ENCODE results near the gene CD300LB.
"Not testable (repeated sequence)": the region's sequence is repeated elsewhere in the genome, so short reads cannot be mapped to it uniquely, and the experiment has no call there.

The CD300LB gene

GRCh38 chr17:74563358-74563757, 32.1 kb upstream of the CD300LB start:
- DNase-seq = no peak
- Mint-ChIP-seq H3K4me1 (peaks cover 7% of the 10 kb centered on the region), H3K9me3 (peaks cover 2% of the 10 kb centered on the region), H3K4me3 (no peak overlapping the region), H3K27me3 (peaks cover 44% of the 10 kb centered on the region), H3K27ac (no peak overlapping the region), H3K36me3 (no peaks in the 10 kb centered on the region)
- CTCF ChIA-PET = no interaction called here

GRCh38 chr17:74561586-74561985, 30.3 kb upstream of the CD300LB start:
- Mint-ChIP-seq H3K9me3 (no peaks in the 10 kb centered on the region), H3K4me1 (peaks cover 7% of the 10 kb centered on the region), H3K27ac (no peak overlapping the region), H3K36me3 (no peaks in the 10 kb centered on the region), H3K27me3 (peaks cover 39% of the 10 kb centered on the region), H3K4me3 (no peak overlapping the region)
- DNase-seq = no peak
- CTCF ChIA-PET = no interaction called here

GRCh38 chr17:74558882-74559519, 27.7 kb upstream of the CD300LB start:
- H3K36me3 Mint-ChIP-seq = no peaks in the 10 kb centered on the region
- CTCF ChIA-PET = no interaction called here
- peaks cover 38% of the 10 kb centered on the region for H3K27me3 Mint-ChIP-seq
- H3K27ac Mint-ChIP-seq = no peak overlapping the region
- H3K9me3 Mint-ChIP-seq = no peaks in the 10 kb centered on the region
- no peak overlapping the region for H3K4me3 Mint-ChIP-seq
- DNase-seq = no peak
- peaks cover 7% of the 10 kb centered on the region for H3K4me1 Mint-ChIP-seq

- peaks cover 40% of the 10 kb centered on the region for H3K27me3 Mint-ChIP-seq
- not testable (repeated sequence) for H3K36me3 Mint-ChIP-seq, DNase-seq, H3K27ac Mint-ChIP-seq, H3K4me3 Mint-ChIP-seq, H3K4me1 Mint-ChIP-seq, H3K9me3 Mint-ChIP-seq
- CTCF ChIA-PET = interaction anchor here (1.1 to 2.8 kb wide), 2 partner anchors 8 to 179 kb away, joined by 4 to 15 read pairs; no protein-coding TSS in a partner anchor
Measured at GRCh38 chr17:74558402-74558801, 27.1 kb upstream of the CD300LB start.

- Mint-ChIP-seq H3K27me3 (peaks cover 42% of the 10 kb centered on the region), H3K9me3 (no peaks in the 10 kb centered on the region), H3K36me3 (no peaks in the 10 kb centered on the region), H3K27ac (no peak overlapping the region), H3K4me3 (no peak overlapping the region), H3K4me1 (peaks cover 7% of the 10 kb centered on the region)
- CTCF ChIA-PET = interaction anchor here (1.5 kb wide), 1 partner anchor 11 kb away, joined by 5 read pairs; no protein-coding TSS in a partner anchor
- no peak for DNase-seq
Measured at GRCh38 chr17:74555427-74555940, 24.2 kb upstream of the CD300LB start.

GRCh38 chr17:74554909-74555308, 23.6 kb upstream of the CD300LB start:
- Mint-ChIP-seq H3K9me3 (no peaks in the 10 kb centered on the region), H3K4me3 (no peak overlapping the region), H3K27me3 (peaks cover 43% of the 10 kb centered on the region), H3K4me1 (peaks cover 7% of the 10 kb centered on the region), H3K36me3 (no peaks in the 10 kb centered on the region), H3K27ac (no peak overlapping the region)
- CTCF ChIA-PET = interaction anchor here (1.5 kb wide), 1 partner anchor 11 kb away, joined by 5 read pairs; no protein-coding TSS in a partner anchor
- DNase-seq = no peak

GRCh38 chr17:74552037-74552436, 20.8 kb upstream of the CD300LB start:
- CTCF ChIA-PET = no interaction called here
- no peak overlapping the region for H3K27ac Mint-ChIP-seq
- peaks cover 15% of the 10 kb centered on the region for H3K4me1 Mint-ChIP-seq
- peaks cover 52% of the 10 kb centered on the region for H3K27me3 Mint-ChIP-seq
- H3K36me3 Mint-ChIP-seq = no peaks in the 10 kb centered on the region
- H3K9me3 Mint-ChIP-seq = no peaks in the 10 kb centered on the region
- no peak for DNase-seq
- H3K4me3 Mint-ChIP-seq = no peak overlapping the region

GRCh38 chr17:74550602-74551001, 19.3 kb upstream of the CD300LB start:
- no peak for DNase-seq
- Mint-ChIP-seq H3K4me1 (peaks cover 24% of the 10 kb centered on the region), H3K9me3 (no peaks in the 10 kb centered on the region), H3K27ac (no peak overlapping the region), H3K4me3 (no peak overlapping the region), H3K36me3 (no peaks in the 10 kb centered on the region), H3K27me3 (peaks cover 49% of the 10 kb centered on the region)
- CTCF ChIA-PET = no interaction called here

- CTCF ChIA-PET = no interaction called here
- Mint-ChIP-seq H3K4me1 (peaks cover 29% of the 10 kb centered on the region), H3K4me3 (no peak overlapping the region), H3K9me3 (no peaks in the 10 kb centered on the region), H3K36me3 (no peaks in the 10 kb centered on the region), H3K27ac (no peak overlapping the region), H3K27me3 (peaks cover 48% of the 10 kb centered on the region)
- no peak for DNase-seq
Measured at GRCh38 chr17:74549343-74549742, 18.1 kb upstream of the CD300LB start.

- CTCF ChIA-PET = interaction anchor here (1.0 to 1.1 kb wide), 3 partner anchors 16 to 179 kb away, joined by 3 to 4 read pairs (median 3); no protein-coding TSS in a partner anchor
- DNase-seq = peak; percentile 61
- Mint-ChIP-seq H3K4me1 (peaks cover 29% of the 10 kb centered on the region), H3K4me3 (no peak overlapping the region), H3K27me3 (peaks cover 39% of the 10 kb centered on the region), H3K9me3 (no peaks in the 10 kb centered on the region), H3K27ac (peak overlapping the region; percentile 38), H3K36me3 (no peaks in the 10 kb centered on the region)
Measured at GRCh38 chr17:74547736-74548135, 16.5 kb upstream of the CD300LB start.

GRCh38 chr17:74547264-74547663, 16.0 kb upstream of the CD300LB start:
- CTCF ChIA-PET = interaction anchor here (1.1 kb wide), 1 partner anchor 178 kb away, joined by 3 read pairs; no protein-coding TSS in a partner anchor
- Mint-ChIP-seq H3K27me3 (peaks cover 36% of the 10 kb centered on the region), H3K9me3 (no peaks in the 10 kb centered on the region), H3K4me3 (no peak overlapping the region), H3K36me3 (no peaks in the 10 kb centered on the region), H3K27ac (no peak overlapping the region), H3K4me1 (peaks cover 29% of the 10 kb centered on the region)
- DNase-seq = no peak

GRCh38 chr17:74546586-74546985, 15.3 kb upstream of the CD300LB start:
- no peak overlapping the region for H3K4me3 Mint-ChIP-seq
- no peaks in the 10 kb centered on the region for H3K9me3 Mint-ChIP-seq
- no peak overlapping the region for H3K27ac Mint-ChIP-seq
- H3K27me3 Mint-ChIP-seq = peaks cover 29% of the 10 kb centered on the region
- CTCF ChIA-PET = interaction anchor here (1.3 kb wide), 1 partner anchor 14 kb away, joined by 4 read pairs; no protein-coding TSS in a partner anchor
- DNase-seq = no peak
- H3K4me1 Mint-ChIP-seq = peaks cover 29% of the 10 kb centered on the region
- no peaks in the 10 kb centered on the region for H3K36me3 Mint-ChIP-seq

- H3K27ac Mint-ChIP-seq = no peak within 1 kb of the TSS
- CTCF ChIA-PET = interaction anchor here (0.6 to 1.3 kb wide), 3 partner anchors 13 to 150 kb away, joined by 3 to 5 read pairs (median 4); no protein-coding TSS in a partner anchor
Measured at GRCh38 chr17:74545843-74546230, 14.6 kb upstream of the CD300LB start, which contains the start of gene CD300C. Gene CD300C, minus strand, starts transcription at chr17:74546115. Its CDS starts 333 bp downstream, at chr17:74545782.

GRCh38 chr17:74544991-74545842, 13.9 kb upstream of the CD300LB start:
- CTCF ChIA-PET = interaction anchor here (0.6 to 1.3 kb wide), 3 partner anchors 13 to 149 kb away, joined by 3 to 5 read pairs (median 4); no protein-coding TSS in a partner anchor
- Mint-ChIP-seq H3K27me3 (peaks cover 28% of the 10 kb centered on the region), H3K4me3 (no peak overlapping the region), H3K4me1 (peaks cover 29% of the 10 kb centered on the region), H3K36me3 (no peaks in the 10 kb centered on the region), H3K9me3 (no peaks in the 10 kb centered on the region), H3K27ac (no peak overlapping the region)
- DNase-seq = no peak

More at GRCh38 chr17:74545843-74546230, 14.6 kb upstream of the CD300LB start, which contains the start of gene CD300C:
- DNase-seq = peak; percentile 35
- Mint-ChIP-seq H3K4me1 (peaks cover 29% of the 10 kb centered on the region), H3K27me3 (peaks cover 29% of the 10 kb centered on the region), H3K4me3 (no peak within 1 kb of the TSS), H3K36me3 (no peaks in the 10 kb centered on the region), H3K9me3 (no peaks in the 10 kb centered on the region)
